ENCODE measurements around the gene SAMD13.

DNA sequence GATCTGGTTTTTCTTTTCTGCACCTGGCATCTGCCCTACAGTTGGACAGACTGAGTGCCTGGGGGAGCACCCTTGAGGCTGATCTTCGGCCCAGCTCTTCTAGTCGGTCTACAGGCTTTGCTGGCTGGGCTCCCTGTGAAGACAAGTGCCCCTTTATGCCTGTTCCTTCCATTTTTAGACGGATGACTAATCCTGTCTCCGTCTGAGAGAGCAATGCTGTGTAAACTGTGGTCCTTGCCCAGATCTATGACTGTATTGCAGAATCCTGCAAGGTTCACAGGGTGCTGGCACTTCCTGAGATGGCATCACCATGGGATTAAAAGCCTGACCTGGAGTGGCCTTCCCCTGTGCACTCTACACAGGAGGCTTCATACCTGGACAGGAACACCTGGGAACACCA lies 47.6 kb upstream of the SAMD13 start:
- TF ChIP-seq, protein P1, sequence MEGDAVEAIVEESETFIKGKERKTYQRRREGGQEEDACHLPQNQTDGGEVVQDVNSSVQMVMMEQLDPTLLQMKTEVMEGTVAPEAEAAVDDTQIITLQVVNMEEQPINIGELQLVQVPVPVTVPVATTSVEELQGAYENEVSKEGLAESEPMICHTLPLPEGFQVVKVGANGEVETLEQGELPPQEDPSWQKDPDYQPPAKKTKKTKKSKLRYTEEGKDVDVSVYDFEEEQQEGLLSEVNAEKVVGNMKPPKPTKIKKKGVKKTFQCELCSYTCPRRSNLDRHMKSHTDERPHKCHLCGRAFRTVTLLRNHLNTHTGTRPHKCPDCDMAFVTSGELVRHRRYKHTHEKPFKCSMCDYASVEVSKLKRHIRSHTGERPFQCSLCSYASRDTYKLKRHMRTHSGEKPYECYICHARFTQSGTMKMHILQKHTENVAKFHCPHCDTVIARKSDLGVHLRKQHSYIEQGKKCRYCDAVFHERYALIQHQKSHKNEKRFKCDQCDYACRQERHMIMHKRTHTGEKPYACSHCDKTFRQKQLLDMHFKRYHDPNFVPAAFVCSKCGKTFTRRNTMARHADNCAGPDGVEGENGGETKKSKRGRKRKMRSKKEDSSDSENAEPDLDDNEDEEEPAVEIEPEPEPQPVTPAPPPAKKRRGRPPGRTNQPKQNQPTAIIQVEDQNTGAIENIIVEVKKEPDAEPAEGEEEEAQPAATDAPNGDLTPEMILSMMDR (IDR thresholded peaks at IDR 0.05): no peak
- TF ChIP-seq POLR2A (IDR thresholded peaks at IDR 0.05): no peak

Data from right lobe of liver (tissue), 4 donors.